ENCODE measurements around the gene PPIL3. TPM values are rescaled to one million over a fixed set of nuclear protein-coding genes. Genes with fewer than 3 reads are reported as not detected.

PPIL3 gene
- polyA plus RNA-seq, 4 donors = 14.1 to 62.8 (median 16.2) TPM

- peaks cover 2 to 19% (median 10%) of the 10 kb centered on the region in 3 donors for H3K36me3 ChIP-seq (ENCODE audit: control insufficient read depth in 3 of 3, insufficient read depth in 2 of 3, low read depth in 1 of 3, low read length in 3 of 3)
- H3K27me3 ChIP-seq (ENCODE audit: control insufficient read depth in 3 of 3, insufficient read depth in 3 of 3, low read length in 3 of 3) = no peaks in the 10 kb centered on the region
- FAIRE-seq (no peak), DNase-seq (peak; percentile 94 to 99)
- H3K27ac ChIP-seq (ENCODE audit: low read depth in 1 of 3, low read length in 2 of 3) = peak within 1 kb of the TSS; percentile 98 to 100 (median 100)
- H3K9me3 ChIP-seq (ENCODE audit: control insufficient read depth in 2 of 2, insufficient read depth in 1 of 2, low read depth in 1 of 2, low read length in 1 of 2) = no peaks in the 10 kb centered on the region
- peak within 1 kb of the TSS; percentile 91 to 99 (median 93) for H3K4me3 ChIP-seq (ENCODE audit: low read depth in 1 of 3, low read length in 3 of 3)
- WGBS, 3 donors = 0 to 1% (median 1%) methylated on average over 80 to 89 of the region's 89 CpGs
- H3K4me1 ChIP-seq (ENCODE audit: control insufficient read depth in 3 of 3, insufficient read depth in 2 of 3, low read depth in 1 of 3, low read length in 2 of 3) = peaks cover 0 to 13% (median 3%) of the 10 kb centered on the region in 3 donors
Measured at GRCh38 chr2:200864176-200865034, 24.5 kb downstream of the PPIL3 start, which contains the start of gene CLK1. Gene CLK1 (minus strand): TSS chr2:200864658. CDS start chr2:200861862, 2,796 bp downstream.

- DNase-seq (no peak), FAIRE-seq (no peak)
- H3K27me3 ChIP-seq (ENCODE audit: control insufficient read depth in 3 of 3, insufficient read depth in 3 of 3, low read length in 3 of 3) = no peaks in the 10 kb centered on the region
- WGBS, 3 donors = 0% methylated on average over 19 of the region's 19 CpGs
- H3K27ac ChIP-seq (ENCODE audit: low read depth in 1 of 3, low read length in 2 of 3) = peak overlapping the region; percentile 98 to 100 (median 100)
- H3K36me3 ChIP-seq (ENCODE audit: control insufficient read depth in 3 of 3, insufficient read depth in 2 of 3, low read depth in 1 of 3, low read length in 3 of 3) = peaks cover 2 to 16% (median 10%) of the 10 kb centered on the region in 3 donors
- peak overlapping the region; percentile 91 to 99 (median 93) for H3K4me3 ChIP-seq (ENCODE audit: low read depth in 1 of 3, low read length in 3 of 3)
- H3K4me1 ChIP-seq (ENCODE audit: control insufficient read depth in 3 of 3, insufficient read depth in 2 of 3, low read depth in 1 of 3, low read length in 2 of 3) = peaks cover 0 to 13% (median 3%) of the 10 kb centered on the region in 3 donors
- no peaks in the 10 kb centered on the region for H3K9me3 ChIP-seq (ENCODE audit: control insufficient read depth in 2 of 2, insufficient read depth in 1 of 2, low read depth in 1 of 2, low read length in 1 of 2)
Measured at GRCh38 chr2:200863782-200864175, 25.1 kb downstream of the PPIL3 start.

DNA sequence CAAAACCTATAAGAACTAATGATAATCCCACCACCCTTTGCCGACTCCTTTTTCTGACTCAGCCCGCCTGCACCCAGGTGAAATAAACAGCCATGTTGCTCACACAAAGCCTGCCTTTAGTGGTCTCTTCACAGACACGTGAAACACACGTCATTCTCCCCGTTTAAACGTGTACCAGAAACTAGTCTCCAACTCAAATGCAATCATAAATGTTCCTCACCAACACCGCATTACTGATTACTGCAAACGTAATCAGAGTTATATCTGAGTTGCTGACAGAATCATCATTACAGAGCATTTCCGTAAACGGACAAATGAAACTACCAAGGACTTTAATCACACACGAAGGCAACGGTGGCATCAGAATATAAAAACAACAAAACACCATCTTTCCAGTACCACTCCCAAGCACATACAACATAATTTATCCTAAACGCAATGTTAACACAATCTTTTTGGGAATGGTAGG lies 26.3 kb downstream of the PPIL3 start:
- H3K4me3 ChIP-seq (ENCODE audit: low read depth in 1 of 3, low read length in 3 of 3) = peak overlapping the region; percentile 91 to 99 (median 93)
- WGBS, 3 donors = 0 to 1% (median 0%) methylated on average over 13 of the region's 13 CpGs
- DNase-seq (peak; percentile 58 to 79), FAIRE-seq (no peak)
- H3K4me1 ChIP-seq (ENCODE audit: control insufficient read depth in 3 of 3, insufficient read depth in 2 of 3, low read depth in 1 of 3, low read length in 2 of 3) = peaks cover 0 to 13% (median 3%) of the 10 kb centered on the region in 3 donors
- no peaks in the 10 kb centered on the region for H3K9me3 ChIP-seq (ENCODE audit: control insufficient read depth in 2 of 2, insufficient read depth in 1 of 2, low read depth in 1 of 2, low read length in 1 of 2)
- peaks cover 11 to 21% (median 20%) of the 10 kb centered on the region in 3 donors for H3K36me3 ChIP-seq (ENCODE audit: control insufficient read depth in 3 of 3, insufficient read depth in 2 of 3, low read depth in 1 of 3, low read length in 3 of 3)
- H3K27me3 ChIP-seq (ENCODE audit: control insufficient read depth in 3 of 3, insufficient read depth in 3 of 3, low read length in 3 of 3) = no peaks in the 10 kb centered on the region
- H3K27ac ChIP-seq (ENCODE audit: low read depth in 1 of 3, low read length in 2 of 3) = peak overlapping the region; percentile 98 to 100 (median 100)

DNA sequence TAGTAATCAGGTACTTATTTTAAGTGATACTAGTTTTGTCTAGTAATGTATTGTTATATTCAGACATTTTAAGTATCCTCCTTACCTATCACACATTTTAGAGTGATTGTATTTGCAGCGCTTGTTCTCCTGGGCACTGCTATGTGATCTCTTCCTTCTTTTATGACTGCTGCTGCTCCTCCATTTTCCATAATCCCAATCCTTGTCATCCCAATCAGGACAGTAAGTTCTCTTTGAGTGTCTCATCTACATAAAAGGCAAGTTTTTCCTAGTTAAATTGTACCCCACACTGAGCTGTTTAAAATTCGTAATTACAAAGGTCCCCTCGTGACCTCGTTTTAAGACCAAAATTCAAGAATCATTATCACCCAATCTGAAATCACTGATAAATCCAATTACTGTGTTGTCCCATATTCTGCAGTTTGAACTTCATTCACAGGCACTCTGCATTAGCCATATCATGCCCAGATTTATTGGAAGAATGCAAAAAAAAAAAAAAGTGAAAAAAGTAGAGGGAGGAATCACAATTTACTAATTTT lies 27.2 kb downstream of the PPIL3 start:
- DNase-seq (peak in 1 of 2 donors; percentile 24), FAIRE-seq (no peak)
- peak overlapping the region; percentile 91 to 99 (median 93) for H3K4me3 ChIP-seq (ENCODE audit: low read depth in 1 of 3, low read length in 3 of 3)
- H3K27me3 ChIP-seq (ENCODE audit: control insufficient read depth in 3 of 3, insufficient read depth in 3 of 3, low read length in 3 of 3) = no peaks in the 10 kb centered on the region
- 2 to 4% (median 4%) methylated on average over 4 of the region's 4 CpGs for WGBS, 3 donors
- peaks cover 14 to 26% (median 24%) of the 10 kb centered on the region in 3 donors for H3K36me3 ChIP-seq (ENCODE audit: control insufficient read depth in 3 of 3, insufficient read depth in 2 of 3, low read depth in 1 of 3, low read length in 3 of 3)
- H3K27ac ChIP-seq (ENCODE audit: low read depth in 1 of 3, low read length in 2 of 3) = peak overlapping the region; percentile 11 to 58 (median 44)
- H3K4me1 ChIP-seq (ENCODE audit: control insufficient read depth in 3 of 3, insufficient read depth in 2 of 3, low read depth in 1 of 3, low read length in 2 of 3) = peaks cover 0 to 13% (median 3%) of the 10 kb centered on the region in 3 donors
- H3K9me3 ChIP-seq (ENCODE audit: control insufficient read depth in 2 of 2, insufficient read depth in 1 of 2, low read depth in 1 of 2, low read length in 1 of 2) = no peaks in the 10 kb centered on the region

DNA sequence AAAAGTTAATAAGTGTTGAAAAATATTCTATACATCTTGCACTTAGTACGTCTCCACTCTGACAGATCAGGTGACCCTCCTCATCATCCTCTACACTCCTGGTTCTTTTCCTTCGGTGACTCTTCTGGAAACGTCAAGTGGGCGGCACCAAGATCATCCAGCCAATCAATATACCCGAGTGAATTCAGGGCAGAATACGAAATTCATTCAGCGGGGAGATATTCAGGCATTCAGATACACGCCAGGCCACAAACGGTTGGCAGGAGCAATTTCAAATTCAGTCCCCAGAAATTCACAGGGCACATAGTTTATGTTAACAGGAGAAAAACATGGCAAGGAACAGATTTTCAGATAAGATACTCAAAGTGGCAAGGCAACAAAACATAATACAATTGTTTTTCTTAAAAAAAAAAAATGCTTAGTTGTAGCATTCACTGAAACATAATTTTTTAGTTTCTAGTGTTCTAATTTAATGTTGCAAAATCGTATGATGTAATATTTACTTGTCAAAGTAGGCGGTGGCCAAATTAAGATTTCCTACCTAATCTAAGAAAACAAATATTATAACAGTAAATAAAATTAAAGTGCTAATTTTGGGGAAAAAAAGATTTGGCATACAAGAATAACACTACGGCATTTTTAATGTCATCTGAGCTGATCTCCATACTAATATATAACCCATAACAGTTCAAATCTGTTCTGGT lies 28.6 kb downstream of the PPIL3 start:
- peak overlapping the region in 1 of 3 donors; percentile 4 for H3K27ac ChIP-seq (ENCODE audit: low read depth in 1 of 3, low read length in 2 of 3)
- H3K4me1 ChIP-seq (ENCODE audit: control insufficient read depth in 3 of 3, insufficient read depth in 2 of 3, low read depth in 1 of 3, low read length in 2 of 3) = peaks cover 0 to 13% (median 3%) of the 10 kb centered on the region in 3 donors

GRCh38 chr2:200856806-200857205 lies 32.1 kb downstream of the PPIL3 start:
- H3K27ac ChIP-seq (ENCODE audit: low read depth in 1 of 3, low read length in 2 of 3) = no peak overlapping the region
- H3K4me3 ChIP-seq (ENCODE audit: low read depth in 1 of 3, low read length in 3 of 3) = no peak overlapping the region
- 80 to 86% (median 81%) methylated on average over 8 of the region's 8 CpGs for whole genome bisulfite sequencing, 3 donors
- no peaks in the 10 kb centered on the region for H3K9me3 ChIP-seq (ENCODE audit: control insufficient read depth in 2 of 2, insufficient read depth in 1 of 2, low read depth in 1 of 2, low read length in 1 of 2)
- H3K4me1 ChIP-seq (ENCODE audit: control insufficient read depth in 3 of 3, insufficient read depth in 2 of 3, low read depth in 1 of 3, low read length in 2 of 3) = peaks cover 0 to 13% (median 3%) of the 10 kb centered on the region in 3 donors
- DNase-seq (no peak), FAIRE-seq (no peak)
- no peaks in the 10 kb centered on the region for H3K27me3 ChIP-seq (ENCODE audit: control insufficient read depth in 3 of 3, insufficient read depth in 3 of 3, low read length in 3 of 3)
- peaks cover 29 to 48% (median 44%) of the 10 kb centered on the region in 3 donors for H3K36me3 ChIP-seq (ENCODE audit: control insufficient read depth in 3 of 3, insufficient read depth in 2 of 3, low read depth in 1 of 3, low read length in 3 of 3)

More for the DNA sequence above, 28.6 kb downstream of the PPIL3 start:
- DNase-seq (peak in 1 of 2 donors; percentile 20), FAIRE-seq (no peak)
- WGBS, 3 donors = 26 to 34% (median 28%) methylated on average over 12 of the region's 12 CpGs
- H3K36me3 ChIP-seq (ENCODE audit: control insufficient read depth in 3 of 3, insufficient read depth in 2 of 3, low read depth in 1 of 3, low read length in 3 of 3) = peaks cover 14 to 35% (median 34%) of the 10 kb centered on the region in 3 donors
- no peaks in the 10 kb centered on the region for H3K9me3 ChIP-seq (ENCODE audit: control insufficient read depth in 2 of 2, insufficient read depth in 1 of 2, low read depth in 1 of 2, low read length in 1 of 2)
- no peak overlapping the region for H3K4me3 ChIP-seq (ENCODE audit: low read depth in 1 of 3, low read length in 3 of 3)
- H3K27me3 ChIP-seq (ENCODE audit: control insufficient read depth in 3 of 3, insufficient read depth in 3 of 3, low read length in 3 of 3) = no peaks in the 10 kb centered on the region

DNA sequence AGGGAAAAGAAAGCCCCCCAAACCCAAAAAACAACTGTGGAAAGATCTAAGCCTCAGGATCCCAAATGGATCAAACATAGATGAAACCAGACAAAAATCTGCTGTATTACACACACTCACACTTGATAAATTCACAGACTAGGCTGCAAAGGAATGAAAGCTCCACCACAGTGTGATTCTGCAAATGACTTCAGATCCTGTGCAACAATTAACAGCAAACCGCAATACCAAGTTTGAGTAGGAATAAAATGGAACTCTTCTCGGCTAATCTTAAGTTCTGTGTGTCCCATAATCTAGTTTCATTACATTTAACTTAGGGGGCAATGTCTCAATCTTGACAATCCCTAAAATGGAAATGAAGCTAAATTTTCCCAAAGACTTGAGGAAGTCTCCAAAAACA lies 36.3 kb downstream of the PPIL3 start:
- WGBS, 3 donors = 96 to 98% (median 97%) methylated on average over 2 of the region's 2 CpGs
- Histone ChIP-seq H3K4me1 (ENCODE audit: control insufficient read depth in 3 of 3, insufficient read depth in 2 of 3, low read depth in 1 of 3, low read length in 2 of 3) (no peaks in the 10 kb centered on the region), H3K27ac (ENCODE audit: low read depth in 1 of 3, low read length in 2 of 3) (no peak overlapping the region), H3K4me3 (ENCODE audit: low read depth in 1 of 3, low read length in 3 of 3) (no peak overlapping the region), H3K9me3 (ENCODE audit: control insufficient read depth in 2 of 2, insufficient read depth in 1 of 2, low read depth in 1 of 2, low read length in 1 of 2) (no peaks in the 10 kb centered on the region), H3K27me3 (ENCODE audit: control insufficient read depth in 3 of 3, insufficient read depth in 3 of 3, low read length in 3 of 3) (no peaks in the 10 kb centered on the region), H3K36me3 (ENCODE audit: control insufficient read depth in 3 of 3, insufficient read depth in 2 of 3, low read depth in 1 of 3, low read length in 3 of 3) (peaks cover 24 to 42% (median 26%) of the 10 kb centered on the region in 3 donors)
- FAIRE-seq = no peak
- DNase-seq = no peak

Measured in small intestine (tissue), 7 donors.